Hepatocyte (in vitro differentiated cells): ENCODE results near the gene FGF19. TPM values are rescaled to one million over a fixed set of nuclear protein-coding genes. Genes with fewer than 3 reads are reported as not detected.
"Not testable (repeated sequence)": the region's sequence is repeated elsewhere in the genome, so short reads cannot be mapped to it uniquely, and the experiment has no call there.

Experiments
- DNase-seq: peaks from one replicate; pipeline ENCODE4 v3.0.0-alpha.2; 2016; ENCODE audit warnings: low spot score
- H2AFZ ChIP-seq: fragments of 200-600 bp; sonication (generic); 2 replicates; pipeline ENCODE4 v1.6.0; 2016; ENCODE audit warnings: antibody characterized with exemption, mild to moderate bottlenecking
- H3K27ac ChIP-seq: fragments of 200-600 bp; sonication (generic); 2 replicates; pipeline ENCODE4 v1.5.1; 2016; ENCODE audit warnings: mild to moderate bottlenecking
- H3K27me3 ChIP-seq: fragments of 200-600 bp; sonication (generic); 2 replicates; pipeline ENCODE4 v1.6.1; 2016
- H3K36me3 ChIP-seq: fragments of 200-600 bp; sonication (generic); replicated peaks from 2 replicates; pipeline ENCODE4 v1.5.1; 2016; ENCODE audit warnings: low read depth; ENCODE audit not compliant: insufficient read depth
- H3K4me1 ChIP-seq: fragments of 200-600 bp; sonication (generic); 2 replicates; pipeline ENCODE4 v1.5.1; 2016; ENCODE audit warnings: mild to moderate bottlenecking, moderate library complexity; ENCODE audit not compliant: insufficient read depth
- H3K4me2 ChIP-seq: fragments of 200-600 bp; sonication (generic); 2 replicates; pipeline ENCODE4 v1.6.0; 2016
- H3K4me3 ChIP-seq: fragments of 200-600 bp; sonication (generic); 2 replicates; pipeline ENCODE4 v1.5.1; 2016; ENCODE audit warnings: mild to moderate bottlenecking
- H3K79me2 ChIP-seq: fragments of 200-600 bp; sonication (generic); 2 replicates; pipeline ENCODE4 v1.6.0; 2017; ENCODE audit warnings: mild to moderate bottlenecking
- H3K9me2 ChIP-seq: fragments of 200-600 bp; sonication (generic); replicated peaks from 2 replicates; pipeline ENCODE4 v1.6.0; 2017; ENCODE audit warnings: mild to moderate bottlenecking; ENCODE audit not compliant: insufficient read depth
- H3K9me3 ChIP-seq: fragments of 200-600 bp; sonication (generic); 2 replicates; pipeline ENCODE4 v1.5.1; 2016; ENCODE audit warnings: low read depth, mild to moderate bottlenecking
- H4K20me1 ChIP-seq: fragments of 200-600 bp; sonication (generic); 2 replicates; pipeline ENCODE4 v1.6.0; 2016; ENCODE audit warnings: mild to moderate bottlenecking; ENCODE audit not compliant: insufficient read depth, poor library complexity, severe bottlenecking
- CTCF ChIP-seq: fragments of 200-600 bp; sonication (generic); IDR thresholded peaks from 2 replicates; pipeline ENCODE4 v1.5.1; 2016; ENCODE audit warnings: antibody characterized with exemption, mild to moderate bottlenecking; ENCODE audit not compliant: poor library complexity
- EZH2 ChIP-seq: fragments of 200-600 bp; sonication (generic); IDR thresholded peaks from 2 replicates; pipeline ENCODE4 v1.6.1; 2016; ENCODE audit warnings: antibody characterized with exemption, mild to moderate bottlenecking, borderline replicate concordance
- EZH2phosphoT487 ChIP-seq: fragments of 200-600 bp; sonication (generic); IDR thresholded peaks from one replicate; pipeline ENCODE4 v1.6.1; 2018; ENCODE audit warnings: antibody characterized with exemption, mild to moderate bottlenecking, low read depth, moderate library complexity; ENCODE audit not compliant: unreplicated experiment, severe bottlenecking
- WGBS: methylation state at CpG from one replicate; pipeline ENCODE4 v1.1.6; 2016; ENCODE audit warnings: low lambda C conversion rate; ENCODE audit errors: missing lambda C conversion rate; 5-methylcytosine and 5-hydroxymethylcytosine counted together
- polyA plus RNA-seq: library from polyadenylated mRNA; unstranded; fragments of >200 nt; fragmentation: Nextera tagmentation; extraction: Ambion mirVana; gene quantifications from 2 replicates; pipeline ENCODE4 v1.2.1, GENCODE V29; 2016
- total RNA-seq: library from RNA; depleted of rRNA; stranded (reverse); fragments of >200 nt; gene quantifications from 2 replicates; pipeline ENCODE4 v1.2.3, GENCODE V29; 2014

Gene FGF19
- total and polyA plus RNA-seq, 2 experiments from 2014 or later = 1.0 TPM; not detected in 1

GRCh38 chr11:69697861-69698260 is 6.0 kb downstream of the FGF19 start:
- 91% methylated on average over 10 of the region's 10 CpGs for WGBS
- no peak for DNase-seq
- no peak for TF ChIP-seq CTCF
- TF ChIP-seq EZH2 = no peak
- TF ChIP-seq EZH2phosphoT487 = no peak
- no peak overlapping the region for H3K4me3 ChIP-seq
- H4K20me1 ChIP-seq = no peaks in the 10 kb centered on the region
- H3K4me2 ChIP-seq = no peak overlapping the region
- no peak overlapping the region for H2AFZ ChIP-seq
- H3K36me3 ChIP-seq = no peaks in the 10 kb centered on the region
- H3K79me2 ChIP-seq = no peaks in the 10 kb centered on the region
- peaks cover 18% of the 10 kb centered on the region for H3K4me1 ChIP-seq
- peaks cover 14% of the 10 kb centered on the region for H3K27me3 ChIP-seq
- no peaks in the 10 kb centered on the region for H3K9me2 ChIP-seq
- H3K27ac ChIP-seq = no peak overlapping the region
- H3K9me3 ChIP-seq = no peaks in the 10 kb centered on the region

GRCh38 chr11:69697469-69697843 is 6.4 kb downstream of the FGF19 start:
- Histone ChIP-seq H3K4me3 (no peak overlapping the region), H3K27ac (no peak overlapping the region), H3K9me2 (no peaks in the 10 kb centered on the region), H3K4me1 (peaks cover 14% of the 10 kb centered on the region), H4K20me1 (no peaks in the 10 kb centered on the region), H3K36me3 (no peaks in the 10 kb centered on the region), H2AFZ (no peak overlapping the region), H3K4me2 (no peak overlapping the region), H3K27me3 (peaks cover 10% of the 10 kb centered on the region), H3K9me3 (no peaks in the 10 kb centered on the region), H3K79me2 (no peaks in the 10 kb centered on the region)
- TF ChIP-seq EZH2phosphoT487 (no peak), EZH2 (no peak), CTCF (no peak)
- 88% methylated on average over 8 of the region's 8 CpGs for WGBS
- DNase-seq = no peak

GRCh38 chr11:69696749-69697468 is 6.9 kb downstream of the FGF19 start:
- TF ChIP-seq EZH2 = no peak
- TF ChIP-seq CTCF = no peak
- TF ChIP-seq EZH2phosphoT487 = no peak
- peaks cover 10% of the 10 kb centered on the region for H3K4me1 ChIP-seq
- H3K9me2 ChIP-seq = no peaks in the 10 kb centered on the region
- no peak overlapping the region for H3K27ac ChIP-seq
- H3K79me2 ChIP-seq = no peaks in the 10 kb centered on the region
- no peak overlapping the region for H2AFZ ChIP-seq
- H3K9me3 ChIP-seq = no peaks in the 10 kb centered on the region
- H4K20me1 ChIP-seq = no peaks in the 10 kb centered on the region
- no peak for DNase-seq
- H3K4me3 ChIP-seq = no peak overlapping the region
- no peaks in the 10 kb centered on the region for H3K36me3 ChIP-seq
- 71% methylated on average over 15 of the region's 15 CpGs for WGBS
- H3K27me3 ChIP-seq = peaks cover 5% of the 10 kb centered on the region
- no peak overlapping the region for H3K4me2 ChIP-seq

- WGBS = 78% methylated on average over 6 of the region's 6 CpGs
- not testable (repeated sequence) for H3K36me3 ChIP-seq, H3K9me3 ChIP-seq, DNase-seq, H3K4me1 ChIP-seq, H4K20me1 ChIP-seq, H3K4me2 ChIP-seq, H3K4me3 ChIP-seq, H3K27me3 ChIP-seq, H3K27ac ChIP-seq, H3K9me2 ChIP-seq, H2AFZ ChIP-seq, H3K79me2 ChIP-seq
Observed at GRCh38 chr11:69695995-69696394, 7.8 kb downstream of the FGF19 start.
